G401.6 (cell line): ENCODE data around the gene RARG.

Experiments
- FAIRE-seq: peaks from 2 replicates; lab custom pipeline; 2012; peaks lifted over from hg19 to GRCh38; lab: Jason Lieb, UNC

Gene RARG

DNA sequence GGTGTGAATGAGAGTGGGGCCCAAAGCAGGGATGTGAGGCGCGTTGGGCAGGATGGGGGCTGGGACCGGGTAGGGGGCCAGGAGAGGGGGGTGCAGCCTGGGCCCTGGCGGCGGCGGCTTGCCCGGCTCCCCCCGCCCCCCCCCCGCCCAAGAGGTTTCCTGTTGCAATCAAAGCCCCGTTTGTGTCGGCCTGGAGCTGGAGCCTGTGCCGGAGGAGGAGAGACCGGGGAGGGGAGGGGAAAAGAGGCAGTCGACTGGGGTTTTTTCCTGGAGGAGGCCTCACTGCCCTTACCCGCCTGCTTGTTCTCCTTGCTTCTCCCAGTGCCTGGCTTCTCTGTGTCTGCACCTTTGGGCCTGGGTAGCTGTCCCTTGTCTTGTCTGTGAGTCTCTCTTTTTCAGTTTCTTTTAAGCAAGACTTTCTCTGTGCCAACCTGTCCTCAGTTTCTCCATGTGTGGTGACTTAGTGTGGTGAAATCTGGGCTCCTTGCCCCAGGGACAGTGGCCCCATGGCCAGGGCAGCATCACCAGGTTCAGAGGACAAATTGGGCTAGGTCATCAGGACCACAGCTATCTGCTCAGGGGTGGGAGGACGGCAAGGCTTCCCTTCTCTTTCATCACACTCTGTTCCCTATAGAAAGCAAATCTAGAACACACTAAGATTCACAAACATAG is 8.5 kb downstream of the RARG start:
- no peak for FAIRE-seq

- FAIRE-seq: no peak
These were observed 9.2 kb downstream of the RARG start for GRCh38 chr12:53222806-53223261.

DNA sequence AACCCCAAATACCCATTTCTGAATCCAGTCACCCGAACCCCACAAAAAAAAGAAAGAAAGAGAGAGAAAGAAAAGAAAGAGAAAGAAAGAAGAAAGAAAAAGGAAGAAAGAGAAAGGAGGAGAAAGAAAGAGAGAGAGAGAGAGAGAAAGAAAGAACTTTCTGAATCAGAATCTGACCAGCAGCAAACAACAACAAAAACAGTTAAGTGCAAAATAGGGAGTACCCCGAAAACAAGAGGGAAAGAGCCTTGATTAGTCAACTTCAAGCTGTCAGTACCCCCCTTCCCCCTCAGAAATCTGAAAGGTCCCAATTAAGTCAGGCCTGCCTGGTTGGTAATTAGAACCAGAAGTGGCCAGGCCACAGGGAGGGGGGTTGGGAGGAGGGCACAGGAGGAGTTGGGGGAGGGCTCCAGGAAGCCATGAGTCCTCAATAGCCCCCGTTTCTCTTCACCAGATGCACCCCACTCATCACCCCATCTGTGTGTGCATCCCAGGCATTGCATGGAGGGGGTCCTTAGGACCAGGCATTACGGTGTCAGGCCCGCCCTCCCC is 9.8 kb downstream of the RARG start:
- no peak for FAIRE-seq

DNA sequence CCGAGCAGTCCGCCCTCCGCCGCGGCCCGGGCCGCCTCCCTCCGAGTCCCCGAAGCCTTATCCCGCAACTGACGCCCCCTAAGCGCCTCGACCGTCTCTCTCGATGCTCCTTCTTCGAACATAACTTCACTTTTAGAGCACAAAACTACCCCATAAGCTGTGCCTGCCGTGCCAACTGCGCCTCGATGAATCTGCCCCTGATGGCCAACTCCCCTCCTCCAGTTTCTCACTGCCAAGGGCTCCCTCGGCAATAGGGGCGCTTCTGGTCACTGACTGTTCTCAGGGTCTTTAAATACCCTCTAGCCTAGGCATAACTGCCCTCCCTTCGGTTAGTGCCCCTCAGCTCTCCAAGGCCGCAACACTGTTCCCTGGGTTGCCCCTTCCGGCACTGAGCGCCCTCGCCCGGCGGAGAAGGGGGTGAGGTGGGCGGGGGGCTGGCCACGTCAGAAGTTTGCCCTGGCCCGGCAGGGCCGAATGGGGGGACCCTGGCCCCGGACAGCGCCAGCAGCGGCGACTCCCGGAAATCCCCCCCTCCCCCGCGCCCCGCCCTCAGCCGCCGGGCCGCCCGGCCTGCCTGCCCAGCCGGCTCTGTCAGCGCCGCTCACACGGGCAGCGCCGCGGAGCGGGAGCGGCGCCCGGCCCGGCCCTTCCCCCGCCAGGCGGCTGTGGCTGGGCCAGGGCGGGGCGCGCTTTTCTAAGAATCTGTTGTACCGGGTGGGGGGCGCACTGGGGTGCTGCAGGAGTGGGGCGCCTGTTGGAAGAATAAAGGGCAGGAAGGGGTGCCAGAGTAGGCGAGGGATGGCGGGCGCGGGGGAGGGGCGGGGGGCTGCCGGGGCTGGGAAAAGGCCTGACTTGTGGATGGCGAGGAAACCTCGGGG is 10.6 kb downstream of the RARG start:
- no peak for FAIRE-seq

DNA sequence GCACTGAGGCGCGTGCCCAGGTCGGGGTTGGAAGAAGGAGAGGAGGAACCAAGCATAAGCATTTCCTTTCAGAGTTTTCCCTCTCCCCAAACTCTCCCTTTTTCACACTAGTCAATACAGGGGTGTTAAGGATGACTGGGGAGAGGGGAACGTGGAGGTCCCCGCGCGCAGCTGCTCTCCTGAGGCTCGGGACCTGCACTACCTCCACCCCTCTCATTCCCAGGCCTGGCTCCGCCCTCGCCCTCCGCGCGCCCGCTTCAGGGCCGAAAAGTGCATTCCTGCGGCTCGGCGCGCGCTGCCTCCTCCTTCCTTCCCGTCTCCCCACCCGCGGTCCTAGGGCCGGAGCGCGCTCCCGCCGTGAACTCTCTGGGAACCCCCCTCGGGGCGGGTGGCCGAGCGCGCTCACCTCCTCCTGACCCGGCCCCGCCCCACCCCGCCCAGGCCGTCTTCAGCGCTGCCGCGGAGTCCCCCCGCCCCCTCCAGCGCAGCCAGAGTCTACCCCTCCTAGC is 11.3 kb downstream of the RARG start:
- no peak for FAIRE-seq

DNA sequence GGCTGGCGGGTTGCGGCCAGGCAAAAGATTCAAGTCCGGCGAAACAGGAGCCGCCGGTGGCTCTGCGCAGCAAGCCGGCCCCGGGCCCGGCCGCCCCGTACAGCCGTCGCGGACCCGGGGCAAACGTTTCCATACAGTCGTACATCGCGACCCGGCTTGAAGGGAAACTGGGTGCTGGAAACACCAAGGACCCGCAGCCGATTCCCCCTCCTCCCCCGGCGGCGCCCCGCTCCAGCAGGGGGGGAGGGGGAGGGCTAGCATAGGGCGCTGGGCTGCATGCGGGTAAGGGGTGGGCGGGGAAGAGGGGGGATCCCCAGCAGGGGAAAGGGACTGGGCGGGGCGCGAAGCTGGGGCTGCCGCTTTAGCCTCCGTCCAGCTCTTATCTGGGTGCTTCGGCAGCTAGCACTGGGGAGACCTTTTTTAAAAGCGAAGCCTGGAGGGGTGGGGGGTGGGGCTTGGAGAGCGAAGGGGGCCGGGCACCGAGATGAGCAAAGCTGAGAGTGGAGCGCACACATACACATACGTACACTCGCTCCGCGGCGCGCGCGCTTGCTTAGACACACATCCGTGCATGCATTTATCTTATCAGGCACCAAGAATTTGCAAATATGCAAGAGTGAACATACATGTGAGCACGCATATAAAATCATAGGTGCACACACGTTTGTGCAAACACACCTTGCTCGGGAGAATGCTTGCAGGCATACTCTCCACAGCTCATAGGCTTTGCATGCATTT is 11.9 kb downstream of the RARG start:
- no peak for FAIRE-seq

GRCh38 chr12:53219292-53219955 is 12.6 kb downstream of the RARG start:
- no peak for FAIRE-seq

- no peak for FAIRE-seq
These were observed 13.3 kb downstream of the RARG start for GRCh38 chr12:53218551-53219291.

DNA sequence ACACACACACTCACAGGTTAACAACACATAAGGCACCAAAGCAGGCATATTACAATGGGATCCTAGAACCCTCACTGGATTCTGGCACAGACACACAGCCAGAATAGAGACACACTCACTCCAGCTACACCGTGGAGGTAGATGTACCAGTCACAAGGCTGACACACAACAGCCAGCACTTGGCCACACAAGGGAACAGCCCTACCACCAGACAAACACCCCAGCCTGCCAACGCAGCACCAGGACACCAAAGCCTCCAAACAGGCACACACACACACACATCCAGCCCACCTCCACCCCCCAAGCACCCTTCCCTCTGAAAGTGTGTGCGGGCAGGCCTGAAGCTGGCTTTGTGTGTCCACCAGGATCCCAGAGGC is 14.1 kb downstream of the RARG start:
- no peak for FAIRE-seq

DNA sequence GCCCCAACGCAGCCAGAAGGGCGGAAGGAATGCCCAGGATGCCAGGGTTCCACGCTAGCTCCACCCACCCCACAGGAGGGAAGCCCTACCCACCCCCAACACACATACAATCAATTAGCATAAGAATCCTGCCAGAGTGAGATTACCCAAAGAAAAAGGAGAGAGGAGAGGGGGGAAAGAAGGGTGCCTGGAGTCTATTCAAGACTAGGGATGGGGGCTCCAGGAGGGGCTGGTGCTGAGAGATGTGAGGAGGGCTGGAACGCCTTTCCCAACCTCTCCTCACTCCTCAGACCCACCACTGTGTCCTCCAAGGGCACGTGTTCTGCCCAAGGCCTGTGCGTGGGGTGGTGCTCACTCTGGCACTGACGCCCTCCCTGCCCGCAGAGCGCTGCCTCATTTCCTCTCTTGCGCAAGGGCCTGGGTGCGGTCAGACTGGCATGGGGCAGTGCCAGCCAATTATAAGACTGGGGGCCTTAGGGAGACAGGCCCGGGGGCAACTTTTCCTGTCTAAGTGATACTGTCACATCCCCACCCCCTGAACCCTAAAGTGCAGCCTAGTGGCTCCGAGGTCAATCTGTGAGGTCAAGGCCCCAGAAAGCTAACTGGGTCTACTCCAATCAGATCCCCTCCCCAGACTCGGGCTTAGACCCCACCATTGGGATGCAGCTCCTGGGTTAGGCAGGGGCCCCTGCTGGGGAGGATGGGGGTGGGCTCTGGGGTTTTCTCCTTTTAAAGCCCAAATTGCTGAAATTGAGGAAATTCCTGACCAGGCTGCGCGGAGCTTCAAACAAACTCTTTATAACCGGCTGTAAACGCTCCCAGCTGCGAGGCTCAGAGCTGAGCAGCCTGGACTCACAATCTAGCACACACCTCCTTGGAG is 14.7 kb downstream of the RARG start:
- FAIRE-seq: no peak

DNA sequence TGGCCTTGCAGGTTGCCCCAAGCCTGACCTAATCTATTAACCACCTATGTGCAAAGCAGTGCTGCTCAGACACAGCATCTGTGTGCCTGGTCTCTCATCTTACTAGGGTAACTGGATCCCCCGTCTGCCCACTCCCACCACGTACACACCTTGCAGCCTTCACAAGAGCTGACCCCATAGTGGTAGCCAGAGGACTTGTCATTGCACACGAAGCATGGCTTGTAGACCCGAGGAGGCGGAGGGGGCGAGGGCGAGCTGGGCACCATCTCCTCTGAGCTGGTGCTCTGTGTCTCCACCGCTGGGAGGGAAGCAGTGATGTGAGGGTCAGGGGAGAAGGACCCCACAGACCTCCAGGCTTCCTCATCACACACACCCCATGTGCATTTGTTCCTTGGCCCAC is 16.5 kb downstream of the RARG start:
- no peak for FAIRE-seq

GRCh38 chr12:53214687-53215455 is 17.1 kb downstream of the RARG start:
- no peak for FAIRE-seq

DNA sequence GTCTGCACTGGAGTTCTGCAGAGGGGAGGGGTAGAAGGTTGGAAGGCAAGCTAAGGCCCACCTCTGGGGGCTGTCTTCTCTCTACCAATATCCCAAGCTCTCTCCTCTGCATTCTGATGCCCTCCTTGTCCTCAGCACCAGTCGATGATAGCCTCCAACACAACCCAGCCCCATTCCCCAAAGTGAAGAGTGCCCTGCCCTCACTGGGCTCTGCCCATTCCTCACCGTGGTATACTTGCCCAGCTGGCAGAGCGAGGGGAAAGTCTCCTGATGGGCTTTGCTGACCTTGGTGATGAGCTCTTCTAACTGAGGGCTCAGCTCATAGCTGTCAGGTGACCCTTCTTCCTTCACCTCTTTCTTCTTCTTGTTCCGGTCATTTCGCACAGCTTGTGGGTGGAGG is 17.8 kb downstream of the RARG start:
- no peak for FAIRE-seq

DNA sequence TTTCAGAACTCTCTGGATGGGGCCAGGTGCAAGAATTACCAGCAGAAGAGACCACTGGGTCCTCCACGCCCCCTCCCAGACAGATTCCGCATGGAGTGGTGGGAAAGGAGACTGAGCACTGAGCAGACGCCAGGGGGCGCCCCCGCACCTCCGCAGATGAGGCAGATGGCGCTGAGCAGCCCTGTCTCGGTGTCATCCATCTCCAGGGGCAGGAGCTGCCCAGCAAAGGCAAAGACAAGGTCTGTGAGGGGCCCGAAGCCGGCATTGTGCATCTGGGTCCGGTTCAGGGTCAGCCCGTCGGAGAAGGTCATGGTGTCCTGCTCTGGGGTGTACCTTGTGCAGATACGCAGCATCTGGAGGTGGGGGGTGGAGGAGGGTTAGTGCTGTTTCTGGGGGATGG is 18.7 kb downstream of the RARG start:
- no peak for FAIRE-seq

GRCh38 chr12:53212931-53213330 is 19.1 kb downstream of the RARG start:
- no peak for FAIRE-seq

DNA sequence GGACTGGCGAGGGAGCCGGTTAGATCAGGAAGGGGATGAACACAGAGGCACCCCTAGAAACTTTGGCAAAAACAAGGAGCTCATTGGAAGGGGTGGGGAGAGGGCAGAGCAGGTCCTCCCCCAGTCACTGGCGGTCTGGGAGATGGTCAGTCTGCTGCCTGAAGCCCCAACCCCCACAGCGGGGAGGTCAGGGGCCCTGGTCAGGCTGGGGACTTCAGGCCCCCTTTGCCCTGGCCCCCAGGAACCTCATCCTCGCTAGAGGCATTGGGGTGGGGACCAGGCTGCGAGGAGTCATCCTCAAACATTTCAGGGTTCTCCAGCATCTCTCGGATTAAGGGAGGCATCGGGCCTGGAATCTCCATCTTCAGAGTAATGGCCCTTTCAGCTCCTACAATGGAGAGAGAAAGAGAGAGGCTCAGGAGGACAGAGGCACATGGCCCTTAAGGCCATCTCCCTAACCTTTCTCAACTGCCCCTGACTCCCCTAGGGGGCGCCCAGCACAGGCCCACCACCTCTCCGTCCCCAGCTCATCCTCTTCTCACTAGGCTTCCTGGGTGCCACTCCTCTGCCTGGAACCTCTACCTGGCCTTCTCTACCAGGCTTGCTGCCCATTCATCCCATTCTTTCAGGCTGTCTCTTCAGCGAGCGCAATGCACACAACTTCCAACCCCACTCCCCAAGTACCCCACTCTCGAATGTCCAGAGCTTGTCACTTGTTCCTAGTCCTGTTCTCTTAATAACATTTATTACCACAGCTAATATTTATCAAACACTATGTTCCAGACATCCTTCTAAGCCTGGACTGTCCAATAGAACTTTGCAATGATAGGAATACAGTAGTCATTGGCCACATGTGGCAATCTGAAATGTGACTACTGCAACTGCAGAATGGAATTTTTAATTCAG is 20.3 kb downstream of the RARG start:
- FAIRE-seq: no peak

- no peak for FAIRE-seq
These were observed 21.2 kb downstream of the RARG start for GRCh38 chr12:53210843-53211242.

DNA sequence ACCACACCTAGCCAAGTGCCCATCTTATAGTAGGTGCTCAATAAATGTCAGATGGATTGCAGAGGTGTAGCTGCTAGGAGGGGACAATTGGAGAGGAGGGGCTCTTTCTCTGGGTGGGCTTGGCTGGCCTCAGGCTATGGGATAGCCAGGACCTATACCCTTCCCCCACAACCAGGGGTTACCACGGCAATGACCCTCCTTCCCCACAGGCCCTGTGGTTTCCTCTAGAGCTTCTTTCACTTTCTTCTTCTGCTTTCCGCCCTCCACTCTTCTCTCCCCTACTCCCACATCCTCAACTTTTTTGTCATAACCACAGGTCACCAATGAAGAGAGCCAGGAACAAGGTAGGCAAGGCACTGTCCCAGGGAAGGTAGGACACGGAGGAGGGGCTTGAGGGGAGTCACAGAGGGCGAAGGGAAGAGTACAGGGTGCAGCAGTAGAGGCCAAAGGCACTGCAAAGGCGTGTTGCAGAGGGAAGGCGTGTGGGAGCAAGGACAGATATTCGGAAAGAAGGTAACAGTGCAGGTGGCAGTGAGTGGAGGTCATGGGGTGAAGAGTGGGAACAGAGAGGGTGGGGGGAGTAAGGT is 23.0 kb downstream of the RARG start:
- FAIRE-seq: no peak
